Measurements from ENCODE around the gene NDUFC2.

DNA sequence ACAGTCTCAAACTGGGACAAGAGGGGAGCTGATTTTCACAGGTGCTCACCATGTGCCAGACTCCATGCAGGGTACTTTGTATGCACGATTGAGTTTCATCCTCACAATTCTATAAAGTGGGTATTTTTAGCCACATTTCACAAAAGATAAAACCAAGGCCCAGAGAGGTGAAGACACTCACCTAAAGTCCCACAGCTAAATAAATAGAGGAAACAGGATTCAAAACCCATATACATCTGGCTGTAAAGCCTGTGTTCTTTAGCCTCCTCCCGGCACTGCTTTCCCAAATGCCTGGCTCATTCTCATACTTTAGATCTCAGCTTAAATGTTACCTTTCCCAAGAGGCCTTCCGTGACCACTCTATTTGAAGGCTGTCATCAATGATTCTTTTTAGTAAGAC is 43.3 kb downstream of the NDUFC2 start:
- no peak for TF ChIP-seq POLR2A (IDR thresholded peaks at IDR 0.05)
- TF ChIP-seq, protein P1, sequence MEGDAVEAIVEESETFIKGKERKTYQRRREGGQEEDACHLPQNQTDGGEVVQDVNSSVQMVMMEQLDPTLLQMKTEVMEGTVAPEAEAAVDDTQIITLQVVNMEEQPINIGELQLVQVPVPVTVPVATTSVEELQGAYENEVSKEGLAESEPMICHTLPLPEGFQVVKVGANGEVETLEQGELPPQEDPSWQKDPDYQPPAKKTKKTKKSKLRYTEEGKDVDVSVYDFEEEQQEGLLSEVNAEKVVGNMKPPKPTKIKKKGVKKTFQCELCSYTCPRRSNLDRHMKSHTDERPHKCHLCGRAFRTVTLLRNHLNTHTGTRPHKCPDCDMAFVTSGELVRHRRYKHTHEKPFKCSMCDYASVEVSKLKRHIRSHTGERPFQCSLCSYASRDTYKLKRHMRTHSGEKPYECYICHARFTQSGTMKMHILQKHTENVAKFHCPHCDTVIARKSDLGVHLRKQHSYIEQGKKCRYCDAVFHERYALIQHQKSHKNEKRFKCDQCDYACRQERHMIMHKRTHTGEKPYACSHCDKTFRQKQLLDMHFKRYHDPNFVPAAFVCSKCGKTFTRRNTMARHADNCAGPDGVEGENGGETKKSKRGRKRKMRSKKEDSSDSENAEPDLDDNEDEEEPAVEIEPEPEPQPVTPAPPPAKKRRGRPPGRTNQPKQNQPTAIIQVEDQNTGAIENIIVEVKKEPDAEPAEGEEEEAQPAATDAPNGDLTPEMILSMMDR (IDR thresholded peaks at IDR 0.05): no peak
